OCI-LY1 (cell line): ENCODE measurements around the gene SALL3.

Experiments
- H2AFZ ChIP-seq: fragments of 200-600 bp; sonication (generic), shearing (Covaris generic); 2 replicates; pipeline ENCODE4 v1.6.0; 2014; ENCODE audit warnings: antibody characterized with exemption, mild to moderate bottlenecking, low read length
- H3F3A ChIP-seq: fragments of 200-600 bp; sonication (generic), shearing (Covaris generic); 2 replicates; pipeline ENCODE4 v1.6.0; 2014; ENCODE audit warnings: mild to moderate bottlenecking, antibody characterized with exemption, low read length, moderate library complexity; ENCODE audit not compliant: insufficient read depth
- H3K27ac ChIP-seq: fragments of 200-600 bp; sonication (generic); 2 replicates; pipeline ENCODE4 v1.5.1; 2014; ENCODE audit warnings: low read length, mixed run types, mild to moderate bottlenecking, low read depth; ENCODE audit not compliant: poor library complexity, severe bottlenecking
- H3K27me3 ChIP-seq: fragments of 200-600 bp; sonication (generic); 2 replicates; pipeline ENCODE4 v1.6.0; 2014; ENCODE audit warnings: antibody characterized with exemption, mild to moderate bottlenecking, low read length, moderate library complexity; ENCODE audit not compliant: insufficient read depth
- H3K36me3 ChIP-seq: fragments of 200-600 bp; sonication (generic); 2 replicates; pipeline ENCODE4 v1.6.1; 2014; ENCODE audit warnings: mild to moderate bottlenecking, antibody characterized with exemption, low read length, moderate library complexity, mixed read lengths; ENCODE audit not compliant: insufficient read depth
- H3K4me1 ChIP-seq: fragments of 200-600 bp; sonication (generic); 2 replicates; pipeline ENCODE4 v1.5.1; 2014; ENCODE audit warnings: mild to moderate bottlenecking, low read length, moderate library complexity; ENCODE audit not compliant: insufficient read depth, severe bottlenecking
- H3K4me2 ChIP-seq: fragments of 200-600 bp; sonication (generic), shearing (Covaris generic); 2 replicates; pipeline ENCODE4 v1.6.1; 2014; ENCODE audit warnings: low read length
- H3K4me3 ChIP-seq: fragments of 200-600 bp; sonication (generic); 2 replicates; pipeline ENCODE4 v1.5.1; 2014; ENCODE audit warnings: low read length, low read depth, mild to moderate bottlenecking, mixed read lengths; ENCODE audit not compliant: poor library complexity, severe bottlenecking
- H3K79me2 ChIP-seq: fragments of 200-600 bp; shearing (Covaris generic); 2 replicates; pipeline ENCODE4 v1.6.1; 2016; ENCODE audit warnings: mixed run types, low read length, mixed read lengths; ENCODE audit not compliant: insufficient read depth
- H3K9ac ChIP-seq: fragments of 200-600 bp; sonication (generic), shearing (Covaris generic); 2 replicates; pipeline ENCODE4 v1.6.1; 2014; ENCODE audit warnings: mild to moderate bottlenecking, low read length, mixed read lengths
- H3K9me2 ChIP-seq: fragments of 200-600 bp; sonication (generic), shearing (Covaris generic); 2 replicates; pipeline ENCODE4 v1.6.1; 2014; ENCODE audit warnings: low read depth, mild to moderate bottlenecking, low read length, mixed read lengths
- H3K9me3 ChIP-seq: fragments of 200-600 bp; shearing (Covaris generic); 2 replicates; pipeline ENCODE4 v1.6.1; 2014; ENCODE audit warnings: low read length, mixed read lengths
- H4K20me1 ChIP-seq: fragments of 200-600 bp; sonication (generic), shearing (Covaris generic); 2 replicates; pipeline ENCODE4 v1.6.0; 2016; ENCODE audit warnings: mild to moderate bottlenecking, low read length; ENCODE audit not compliant: insufficient read depth
- CTCF ChIP-seq: fragments of 200-600 bp; sonication (generic), shearing (Covaris generic); IDR thresholded peaks from 2 replicates; pipeline ENCODE4 v1.5.1; 2017; ENCODE audit warnings: mild to moderate bottlenecking, antibody characterized with exemption, low read length, moderate library complexity, mixed read lengths
- EZH2 ChIP-seq: fragments of 200-600 bp; sonication (generic), shearing (Covaris generic); IDR thresholded peaks from 2 replicates; pipeline ENCODE4 v1.8.0; 2017; ENCODE audit warnings: borderline replicate concordance, mixed run types, mild to moderate bottlenecking, antibody characterized with exemption, low read length, moderate library complexity, mixed read lengths

The SALL3 gene

GRCh38 chr18:79047556-79048244 is 68.1 kb downstream of the SALL3 start:
- TF ChIP-seq CTCF (no peak), EZH2 (no peak)
- Histone ChIP-seq H3K4me3 (no peak overlapping the region), H3K4me1 (no peaks in the 10 kb centered on the region), H3K9ac (no peak overlapping the region), H3K79me2 (no peaks in the 10 kb centered on the region), H3K36me3 (no peaks in the 10 kb centered on the region), H3K9me3 (no peaks in the 10 kb centered on the region), H2AFZ (no peak overlapping the region), H4K20me1 (no peaks in the 10 kb centered on the region), H3K27me3 (no peaks in the 10 kb centered on the region), H3K9me2 (no peaks in the 10 kb centered on the region), H3F3A (no peaks in the 10 kb centered on the region; the same call in 1 of the 2 replicates), H3K4me2 (no peak overlapping the region), H3K27ac (no peak overlapping the region)

- no peak overlapping the region for H3K4me2 ChIP-seq
- no peaks in the 10 kb centered on the region; the same call in 1 of the 2 replicates for H3F3A ChIP-seq
Measured at GRCh38 chr18:79048245-79048632, 68.6 kb downstream of the SALL3 start.

GRCh38 chr18:79049506-79049905 is 69.9 kb downstream of the SALL3 start:
- Histone ChIP-seq H3K9ac (no peak overlapping the region), H4K20me1 (no peaks in the 10 kb centered on the region), H2AFZ (no peak overlapping the region), H3K27me3 (no peaks in the 10 kb centered on the region), H3K4me3 (no peak overlapping the region), H3K79me2 (no peaks in the 10 kb centered on the region), H3K36me3 (no peaks in the 10 kb centered on the region), H3F3A (no peaks in the 10 kb centered on the region), H3K9me2 (no peaks in the 10 kb centered on the region), H3K9me3 (no peaks in the 10 kb centered on the region), H3K27ac (no peak overlapping the region), H3K4me1 (no peaks in the 10 kb centered on the region), H3K4me2 (no peak overlapping the region)
- no peak for TF ChIP-seq CTCF
- no peak for TF ChIP-seq EZH2

More at GRCh38 chr18:79048245-79048632, 68.6 kb downstream of the SALL3 start:
- no peaks in the 10 kb centered on the region for H3K36me3 ChIP-seq
- no peak overlapping the region for H3K4me3 ChIP-seq
- no peaks in the 10 kb centered on the region for H3K9me2 ChIP-seq
- H2AFZ ChIP-seq = no peak overlapping the region
- no peaks in the 10 kb centered on the region for H3K4me1 ChIP-seq
- no peaks in the 10 kb centered on the region for H3K9me3 ChIP-seq
- no peaks in the 10 kb centered on the region for H3K27me3 ChIP-seq
- TF ChIP-seq CTCF (no peak), EZH2 (no peak)
- H3K79me2 ChIP-seq = no peaks in the 10 kb centered on the region
- H4K20me1 ChIP-seq = no peaks in the 10 kb centered on the region
- no peak overlapping the region for H3K27ac ChIP-seq
- H3K9ac ChIP-seq = no peak overlapping the region
